ENCODE results near the gene KDM6A.

KDM6A gene

GRCh38 chrX:45145492-45146215 lies 272.7 kb downstream of the KDM6A start:
- no peak overlapping the region for H3K27ac ChIP-seq
- peak; percentile 3 for DNase-seq (ENCODE audit: low read depth, low spot score)

GRCh38 chrX:45150821-45151220 lies 277.8 kb downstream of the KDM6A start:
- no peak overlapping the region for H3K27ac ChIP-seq
- DNase-seq (ENCODE audit: low read depth, low spot score): no peak

- DNase-seq (ENCODE audit: low read depth, low spot score): no peak
- no peak overlapping the region for H3K27ac ChIP-seq
Measured at GRCh38 chrX:45154033-45154360, 281.0 kb downstream of the KDM6A start.

GRCh38 chrX:45154462-45154861 lies 281.5 kb downstream of the KDM6A start:
- H3K27ac ChIP-seq: no peak overlapping the region
- no peak for DNase-seq (ENCODE audit: low read depth, low spot score)

- no peak overlapping the region for H3K27ac ChIP-seq
- DNase-seq (ENCODE audit: low read depth, low spot score): no peak
Measured at GRCh38 chrX:45157647-45158046, 284.7 kb downstream of the KDM6A start.
